Thyroid gland (tissue), 4 donors: ENCODE data around the gene GNA15. TPM values are rescaled to one million over a fixed set of nuclear protein-coding genes. Genes with fewer than 3 reads are reported as not detected.

Source experiments
- DNase-seq, 2 donors: peaks; one replicate each; pipeline ENCODE4 v3.0.0-alpha.2; 2019
- H3K27ac ChIP-seq, 3 donors: fragments of 200-600 bp; sonication (generic); 1 replicate in 2 of 3; 2 replicates in 1 of 3; pipeline ENCODE4 v1.5.1; 2016 to 2019; ENCODE audit warnings: mild to moderate bottlenecking in 1 of 3, moderate library complexity in 1 of 3
- H3K27me3 ChIP-seq: fragments of 200-600 bp; sonication (generic); one replicate; pipeline ENCODE4 v1.5.1; 2019
- H3K36me3 ChIP-seq, 2 donors: fragments of 200-600 bp; sonication (generic); one replicate each; pipeline ENCODE4 v1.5.1; 2016 to 2019
- H3K4me1 ChIP-seq, 2 donors: fragments of 200-600 bp; sonication (generic); one replicate each; pipeline ENCODE4 v1.5.1; 2017 to 2019
- H3K4me3 ChIP-seq, 3 donors: fragments of 200-600 bp; sonication (generic); replicated peaks in 1 of 3; 1 replicate in 2 of 3; 2 replicates in 1 of 3; pipeline ENCODE4 v1.5.1; 2016; ENCODE audit warnings: mild to moderate bottlenecking in 1 of 3
- H3K9me3 ChIP-seq: fragments of 200-600 bp; sonication (generic); one replicate; pipeline ENCODE4 v1.5.1; 2017
- CTCF ChIP-seq, 6 experiments: fragments of 200-600 bp in 3 of 6; fragments of 450-650 bp in 3 of 6; sonication (generic) in 3 of 6; IDR thresholded peaks; one replicate each; pipeline ENCODE4 v1.5.1; 2016 to 2019; ENCODE audit warnings: antibody characterized with exemption in 6 of 6, mild to moderate bottlenecking in 2 of 6, inconsistent platforms in 1 of 6, moderate library complexity in 1 of 6
- POLR2A ChIP-seq, 2 donors: fragments of 450-650 bp; IDR thresholded peaks; one replicate each; pipeline ENCODE4 v1.6.1; 2017; ENCODE audit warnings: antibody characterized with exemption in 2 of 2, mild to moderate bottlenecking in 2 of 2, moderate library complexity in 1 of 2
- WGBS, 2 donors: methylation state at CpG; one replicate each; pipeline ENCODE4 v1.1.5; 2017; 5-methylcytosine and 5-hydroxymethylcytosine counted together
- intact Hi-C: fragments of 100-400 bp; cut with DNase I; formaldehyde crosslinking; loops from one replicate; pipeline ENCODE4 v1.15.1; 2023
- total RNA-seq, 4 donors: library from RNA; depleted of rRNA; stranded (reverse); fragments of >200 nt; gene quantifications; one replicate each; pipeline ENCODE4 v1.2.3, GENCODE V29; 2016

GNA15 gene
- total RNA-seq, 4 donors from 2014 or later, result 0.88 to 4.6 (median 2.1) TPM

DNA sequence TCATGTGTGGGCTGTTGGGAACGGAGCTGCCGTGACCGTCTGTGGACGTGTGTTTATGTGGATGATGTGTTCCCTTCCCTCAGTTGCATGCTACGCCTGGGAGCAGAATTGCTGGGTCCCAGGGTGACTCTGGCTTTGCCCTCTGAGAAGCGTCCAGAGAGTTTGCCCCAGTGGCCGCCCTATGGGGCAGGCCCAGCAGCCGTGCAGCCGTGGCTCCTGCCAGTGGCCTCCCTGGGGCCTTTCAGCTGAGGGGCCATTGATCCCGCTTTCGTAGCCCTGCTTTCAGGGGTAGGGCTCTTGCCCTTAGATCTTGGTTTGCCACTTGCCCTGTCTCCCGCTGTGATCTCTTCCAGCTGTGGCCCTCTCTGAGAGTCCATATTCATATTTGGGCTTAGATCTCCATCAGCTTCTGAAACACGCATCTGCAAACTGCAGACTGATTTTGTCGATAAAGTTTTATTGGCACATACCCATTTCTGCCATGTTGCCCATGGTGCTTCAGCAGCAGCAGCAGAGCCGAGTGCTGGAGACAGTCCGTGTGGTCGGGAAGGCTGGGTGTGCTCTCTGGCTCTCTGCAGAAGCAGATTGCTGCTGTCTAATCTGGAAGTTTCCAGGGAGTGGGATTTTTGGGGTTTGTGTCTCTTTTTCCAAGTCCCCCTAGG is 24.1 kb upstream of the GNA15 start:
- intact Hi-C loops, result no loop called here
- peaks cover 5 to 9% of the 10 kb centered on the region in 2 donors for H3K36me3 ChIP-seq
- no peaks in the 10 kb centered on the region for H3K9me3 ChIP-seq
- H3K27me3 ChIP-seq, result no peaks in the 10 kb centered on the region
- no peak overlapping the region for H3K27ac ChIP-seq
- TF ChIP-seq POLR2A (IDR thresholded peaks at IDR 0.05) (no peak), CTCF (IDR thresholded peaks at IDR 0.05) (no peak)
- no peak for DNase-seq
- H3K4me3 ChIP-seq, result no peak overlapping the region
- H3K4me1 ChIP-seq, result peaks cover 21 to 26% of the 10 kb centered on the region in 2 donors
- WGBS, 2 donors, result 98% methylated on average over 13 to 17 of the region's 17 CpGs

GRCh38 chr19:3112375-3113099 is 23.3 kb upstream of the GNA15 start:
- Histone ChIP-seq H3K4me3 (no peak overlapping the region), H3K9me3 (no peaks in the 10 kb centered on the region), H3K36me3 (peaks cover 5 to 9% of the 10 kb centered on the region in 2 donors), H3K27me3 (no peaks in the 10 kb centered on the region), H3K27ac (no peak overlapping the region), H3K4me1 (peaks cover 15 to 17% of the 10 kb centered on the region in 2 donors)
- DNase-seq, result no peak
- intact Hi-C loops, result no loop called here
- 82 to 83% methylated on average over 33 to 36 of the region's 38 CpGs for WGBS, 2 donors
- TF ChIP-seq CTCF (IDR thresholded peaks at IDR 0.05), result no peak
- no peak for TF ChIP-seq POLR2A (IDR thresholded peaks at IDR 0.05)

GRCh38 chr19:3113100-3114017 is 22.5 kb upstream of the GNA15 start:
- 88 to 92% methylated on average over 11 to 32 of the region's 59 CpGs for WGBS, 2 donors
- H3K27me3 ChIP-seq, result no peaks in the 10 kb centered on the region
- intact Hi-C loops, result no loop called here
- H3K4me3 ChIP-seq, result no peak overlapping the region
- TF ChIP-seq POLR2A (IDR thresholded peaks at IDR 0.05) (no peak), CTCF (IDR thresholded peaks at IDR 0.05) (no peak)
- H3K9me3 ChIP-seq, result no peaks in the 10 kb centered on the region
- DNase-seq, result no peak
- H3K27ac ChIP-seq, result no peak overlapping the region
- H3K36me3 ChIP-seq, result peaks cover 5 to 9% of the 10 kb centered on the region in 2 donors
- H3K4me1 ChIP-seq, result peaks cover 6 to 9% of the 10 kb centered on the region in 2 donors

DNA sequence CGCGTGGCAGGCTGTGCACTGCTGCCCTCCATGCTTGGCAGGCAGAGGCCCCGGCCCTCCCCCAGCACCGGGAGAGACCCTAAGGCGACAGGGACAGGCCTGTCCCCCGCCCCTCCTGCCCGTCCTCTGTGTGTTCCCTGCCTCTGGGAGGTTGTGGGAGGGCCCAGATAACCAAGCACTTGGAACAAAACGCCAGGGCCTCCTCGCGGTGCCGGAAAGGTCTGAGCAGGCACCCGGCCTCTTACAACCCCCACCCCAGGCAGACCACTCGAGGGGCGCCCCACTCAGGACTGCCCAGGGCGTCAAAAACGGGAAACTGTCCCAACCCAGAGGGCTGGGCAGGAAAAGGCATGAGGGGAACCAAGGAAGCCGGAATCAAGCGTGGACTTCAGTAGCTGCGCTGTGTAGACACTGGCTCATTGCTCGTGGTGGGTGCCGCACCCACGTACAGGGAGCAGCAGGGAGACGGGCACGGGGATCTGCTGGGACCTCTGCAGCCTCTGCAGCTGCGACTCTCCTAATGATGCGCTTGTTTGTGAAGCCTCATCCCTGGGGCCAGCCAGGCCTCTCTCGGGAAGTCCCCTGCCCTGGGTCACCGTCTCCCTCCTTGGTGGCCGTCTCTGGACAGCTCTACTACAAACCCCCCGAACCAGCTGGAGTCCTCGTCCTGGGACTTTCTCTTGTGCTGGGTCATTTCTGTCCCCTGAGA is 21.7 kb upstream of the GNA15 start:
- Histone ChIP-seq H3K27me3 (no peaks in the 10 kb centered on the region), H3K9me3 (no peaks in the 10 kb centered on the region), H3K36me3 (peaks cover 5 to 14% of the 10 kb centered on the region in 2 donors), H3K4me1 (peaks cover under 1 to 1% of the 10 kb centered on the region in 2 donors), H3K4me3 (no peak overlapping the region), H3K27ac (no peak overlapping the region)
- no peak for DNase-seq
- WGBS, 2 donors, result 81 to 88% methylated on average over 18 to 24 of the region's 31 CpGs
- intact Hi-C loops, result no loop called here
- TF ChIP-seq POLR2A (IDR thresholded peaks at IDR 0.05), result no peak
- no peak for TF ChIP-seq CTCF (IDR thresholded peaks at IDR 0.05)
